ENCODE data around the gene AP1S1.

GRCh38 chr7:101174322-101174854 lies 20.1 kb downstream of the AP1S1 start:
- TF ChIP-seq MAX (CRISPR knock-in tag; IDR thresholded peaks at IDR 0.05): no peak
- no peak for TF ChIP-seq FOS (IDR thresholded peaks at IDR 0.05; ENCODE audit: extremely low read depth, insufficient read length)
- TF ChIP-seq KDM5B (IDR thresholded peaks at IDR 0.05; ENCODE audit: insufficient replicate concordance, low read depth, low read length): no peak
- no peak for TF ChIP-seq CTCF (IDR thresholded peaks at IDR 0.05 in 2 of 3, conservative IDR thresholded peaks at IDR 0.05 in 1 of 3; ENCODE audit: insufficient read depth in 2 of 3, low read depth in 1 of 3, low read length in 3 of 3)
- TF ChIP-seq ZNF449 (CRISPR knock-in tag; IDR thresholded peaks at IDR 0.05): no peak
